ENCODE measurements around the gene FAM3A.

FAM3A gene

GRCh38 chrX:154476821-154477220 is 39.2 kb downstream of the FAM3A start:
- DNase-seq: no peak

- DNase-seq: no peak
Observed at GRCh38 chrX:154473683-154474082, 42.3 kb downstream of the FAM3A start.

GRCh38 chrX:154472685-154473632 is 43.1 kb downstream of the FAM3A start:
- peak; percentile 75 for DNase-seq

- DNase-seq: no peak
Observed at GRCh38 chrX:154471839-154472684, 44.0 kb downstream of the FAM3A start.

- DNase-seq: no peak
Observed at GRCh38 chrX:154470914-154471568, 45.0 kb downstream of the FAM3A start.

- no peak for DNase-seq
Observed at GRCh38 chrX:154470434-154470833, 45.6 kb downstream of the FAM3A start.

GRCh38 chrX:154469880-154470279 is 46.2 kb downstream of the FAM3A start:
- no peak for DNase-seq

GRCh38 chrX:154469114-154469513 is 46.9 kb downstream of the FAM3A start:
- DNase-seq: no peak

- DNase-seq: no peak
Observed at GRCh38 chrX:154468217-154468616, 47.8 kb downstream of the FAM3A start.

- no peak for DNase-seq
Observed at GRCh38 chrX:154467556-154467955, 48.5 kb downstream of the FAM3A start.

GRCh38 chrX:154466907-154467306 is 49.1 kb downstream of the FAM3A start:
- DNase-seq: no peak

GRCh38 chrX:154466036-154466435 is 50.0 kb downstream of the FAM3A start:
- DNase-seq: no peak

GRCh38 chrX:154465601-154466000 is 50.4 kb downstream of the FAM3A start:
- DNase-seq: no peak

- DNase-seq: no peak
Observed at GRCh38 chrX:154464806-154465365, 51.1 kb downstream of the FAM3A start.

GRCh38 chrX:154463611-154464220 is 52.3 kb downstream of the FAM3A start:
- DNase-seq: no peak

GRCh38 chrX:154462396-154462795 is 53.6 kb downstream of the FAM3A start:
- DNase-seq: no peak

GRCh38 chrX:154460326-154460725 is 55.7 kb downstream of the FAM3A start:
- DNase-seq: no peak

GRCh38 chrX:154459832-154460231 is 56.2 kb downstream of the FAM3A start:
- peak; percentile 29 for DNase-seq

GRCh38 chrX:154458954-154459778 is 56.9 kb downstream of the FAM3A start:
- peak; percentile 75 for DNase-seq

GRCh38 chrX:154458116-154458953 is 57.7 kb downstream of the FAM3A start, which contains the start of gene PLXNA3:
Gene PLXNA3 (plus strand): TSS chrX:154458281. CDS start chrX:154460184, 1,903 bp downstream.
- DNase-seq: no peak
